NOMO-1 (cell line): ENCODE data around the gene IGHMBP2.
A peak's percentile ranks its signal among the peaks of the same experiment; 100 is the strongest.
"Not testable (repeated sequence)": the region's sequence is repeated elsewhere in the genome, so short reads cannot be mapped to it uniquely, and the experiment has no call there.

Experiments
- DNase-seq, 2 experiments: peaks; one replicate each; lab custom pipeline; 2025; ENCODE audit not compliant: unreplicated experiment in 2 of 2; lab: John Stamatoyannopoulos, UW

IGHMBP2 gene

GRCh38 chr11:68903288-68904247 is at the start of gene IGHMBP2, which contains the start of gene MRPL21:
Gene IGHMBP2 (plus strand): TSS chr11:68903891. CDS start chr11:68903953, 62 bp downstream.
Gene MRPL21 (minus strand): TSS chr11:68903832. CDS start chr11:68903810, 22 bp downstream.
- peak; percentile 72 to 79 for DNase-seq

- no peak for DNase-seq
These were observed 49.3 kb upstream of the IGHMBP2 start for GRCh38 chr11:68854273-68854958.

GRCh38 chr11:68855205-68855981 is 48.3 kb upstream of the IGHMBP2 start:
- peak; percentile 76 to 79 for DNase-seq

- not testable (repeated sequence) for DNase-seq
These were observed 47.2 kb upstream of the IGHMBP2 start for GRCh38 chr11:68856425-68857030.

- no peak for DNase-seq
These were observed 46.6 kb upstream of the IGHMBP2 start for GRCh38 chr11:68857037-68857586.

- DNase-seq: no peak
These were observed 44.6 kb upstream of the IGHMBP2 start for GRCh38 chr11:68859123-68859522.

GRCh38 chr11:68862421-68862820 is 41.3 kb upstream of the IGHMBP2 start:
- no peak for DNase-seq

GRCh38 chr11:68863553-68864265 is 40.0 kb upstream of the IGHMBP2 start:
- DNase-seq: no peak

- no peak for DNase-seq
These were observed 38.5 kb upstream of the IGHMBP2 start for GRCh38 chr11:68865241-68865640.

- DNase-seq: no peak
These were observed 36.6 kb upstream of the IGHMBP2 start for GRCh38 chr11:68867066-68867465.

- no peak for DNase-seq
These were observed 35.4 kb upstream of the IGHMBP2 start for GRCh38 chr11:68868221-68868835.

GRCh38 chr11:68870470-68870869 is 33.2 kb upstream of the IGHMBP2 start:
- no peak for DNase-seq

- DNase-seq: no peak
These were observed 31.3 kb upstream of the IGHMBP2 start for GRCh38 chr11:68872216-68873003.

- DNase-seq: no peak
These were observed 25.7 kb upstream of the IGHMBP2 start for GRCh38 chr11:68878022-68878421.

GRCh38 chr11:68880851-68881250 is 22.8 kb upstream of the IGHMBP2 start:
- no peak for DNase-seq

GRCh38 chr11:68881320-68881719 is 22.4 kb upstream of the IGHMBP2 start:
- no peak for DNase-seq

GRCh38 chr11:68882391-68882790 is 21.3 kb upstream of the IGHMBP2 start:
- no peak for DNase-seq

- not testable (repeated sequence) for DNase-seq
These were observed 18.9 kb upstream of the IGHMBP2 start for GRCh38 chr11:68884827-68885226.
